Colonic mucosa (tissue), 4 donors: Measurements from ENCODE around the gene MEIKIN. TPM values are rescaled to one million over a fixed set of nuclear protein-coding genes. Genes with fewer than 3 reads are reported as not detected.

Experiments
- DNase-seq: peaks from one replicate; pipeline ENCODE4 v3.0.0-alpha.2; 2020
- H3K27ac ChIP-seq: fragments of 200-600 bp; one replicate; pipeline ENCODE4 v1.8.0; 2021
- H3K27me3 ChIP-seq: fragments of 200-600 bp; one replicate; pipeline ENCODE4 v1.8.0; 2021
- H3K36me3 ChIP-seq: fragments of 200-600 bp; one replicate; pipeline ENCODE4 v1.8.0; 2021
- H3K4me1 ChIP-seq: fragments of 200-600 bp; one replicate; pipeline ENCODE4 v1.8.0; 2021; ENCODE audit warnings: mild to moderate bottlenecking
- H3K4me3 ChIP-seq: fragments of 200-600 bp; one replicate; pipeline ENCODE4 v1.8.0; 2021
- H3K9ac ChIP-seq, 2 donors: one replicate each; pipeline ENCODE4 v1.7.0; 2013; ENCODE audit warnings: control low read depth in 2 of 2, low read depth in 2 of 2, low read length in 2 of 2
- H3K9me3 ChIP-seq: fragments of 200-600 bp; one replicate; pipeline ENCODE4 v1.8.0; 2021
- intact Hi-C: fragments of 100-400 bp; cut with DNase I; formaldehyde crosslinking; loops from one replicate; pipeline ENCODE4 v1.14.1; 2022
- total RNA-seq, 2 donors: library from RNA; stranded (reverse); fragmentation: NEBNext Ultra II Directional in 1 of 2; extraction: Animal tissue kit (Norgen Biotek cat#: 25700) in 1 of 2; gene quantifications; one replicate each; pipeline ENCODE4 v1.2.1, GENCODE V29; 2021
- TF ChIP-seq, protein P1 (sequence below): fragments of 200-600 bp; IDR thresholded peaks from one replicate; pipeline ENCODE4 v1.8.0; 2022; ENCODE audit warnings: antibody characterized with exemption, mild to moderate bottlenecking
- donor health status: healthy.
- donor health status: DM: no; HTN: no; CAD: no.
- donor health status: DM: no; HTN: no; CAD: no.

MEIKIN gene
- total RNA-seq, 2 donors from 2014 or later: not detected

DNA sequence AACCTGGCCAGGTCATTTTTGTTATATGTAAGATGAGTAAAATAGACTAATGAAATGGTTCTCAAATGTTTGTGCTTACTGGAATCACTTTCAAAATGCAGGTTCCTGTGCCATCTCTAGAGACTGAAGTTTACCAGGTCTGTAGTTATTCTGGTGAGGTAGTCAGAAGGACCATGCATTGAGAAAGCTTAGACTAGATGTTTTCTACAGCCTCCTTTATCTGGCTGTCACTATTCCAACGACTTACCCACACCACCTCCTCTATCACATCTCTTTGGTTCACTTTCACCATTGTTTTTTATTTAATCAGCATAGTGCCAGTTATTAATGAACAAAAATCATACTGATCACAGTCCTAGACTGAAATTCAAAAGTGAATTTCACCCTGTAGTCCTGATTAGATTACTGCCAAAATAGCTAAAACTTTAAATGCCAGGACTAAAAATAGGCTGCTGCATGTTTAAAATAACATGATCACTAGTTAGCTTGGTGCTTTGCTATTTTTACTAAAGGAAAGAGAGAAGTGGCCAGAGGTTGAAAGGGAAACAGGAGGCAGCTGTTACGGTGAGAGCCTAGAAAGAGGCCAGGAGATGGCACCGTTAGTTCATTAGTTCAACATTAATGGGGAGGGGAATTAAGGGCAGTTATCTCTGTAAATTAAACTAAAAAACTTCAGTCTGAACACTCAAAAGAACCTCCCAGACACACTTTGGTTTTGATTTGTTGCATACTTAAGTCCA, 134.8 kb downstream of the MEIKIN start:
- DNase-seq: no peak

DNA sequence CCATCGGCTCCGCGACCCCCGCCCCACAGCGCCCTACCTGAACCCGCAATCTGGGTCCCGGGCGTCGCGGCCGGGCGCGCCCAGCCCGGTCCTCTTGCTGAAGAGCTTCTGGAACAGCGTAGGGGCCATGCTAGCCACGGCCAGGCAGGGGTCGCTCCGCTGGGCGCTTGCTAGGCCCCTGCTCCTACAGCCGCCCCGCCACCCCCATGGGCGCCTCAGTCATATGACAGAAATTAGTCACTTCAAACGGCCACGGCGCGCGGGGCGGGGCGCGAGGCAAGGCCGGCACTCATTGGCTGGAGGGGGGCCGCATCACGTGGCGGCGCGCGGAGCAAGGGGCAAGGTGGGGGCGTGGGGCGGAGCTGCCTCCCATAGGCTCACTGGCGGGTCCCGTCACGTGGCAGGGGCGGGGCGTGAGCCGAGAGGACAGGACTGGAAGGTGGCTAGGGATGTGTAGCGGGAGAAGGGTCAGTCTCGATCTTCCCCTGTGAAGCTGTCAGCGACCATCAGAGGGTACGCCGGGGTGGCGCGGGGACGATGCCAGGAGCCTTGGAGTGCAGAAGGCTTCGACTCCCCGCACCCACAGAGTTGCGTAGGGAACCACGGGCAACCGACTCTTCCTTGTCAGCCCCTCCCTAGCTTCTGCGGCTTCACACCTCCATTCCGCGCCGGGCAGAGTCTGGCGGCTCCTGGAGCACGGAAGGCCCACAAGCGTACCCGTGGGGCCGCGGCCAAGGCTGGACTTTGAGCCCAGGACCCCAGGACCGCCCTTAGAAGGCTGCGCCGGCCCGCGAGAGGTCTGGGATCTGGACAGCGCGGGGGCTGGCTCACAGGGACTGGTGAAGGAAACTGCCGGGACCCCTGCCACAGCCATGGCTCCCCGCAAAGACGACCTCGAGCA, 148.4 kb downstream of the MEIKIN start, which contains the start of gene FNIP1:
Gene FNIP1 (minus strand): TSS at position 225 of the 901 bp plus-strand sequence. CDS start 96 bp downstream, at position 129.
- peak within 1 kb of the TSS; percentile 91 to 99 for H3K9ac ChIP-seq
- H3K36me3 ChIP-seq: no peaks in the 10 kb centered on the region
- no peaks in the 10 kb centered on the region for H3K27me3 ChIP-seq
- intact Hi-C loops: loop anchor here (5.0 kb wide), 1 partner anchor 160 kb away; the partner anchor contains the start of gene RAPGEF6
- DNase-seq: peak; percentile 100
- peak within 1 kb of the TSS; percentile 92 for H3K4me3 ChIP-seq
- H3K9me3 ChIP-seq: no peaks in the 10 kb centered on the region
- H3K27ac ChIP-seq: peak within 1 kb of the TSS; percentile 98
- TF ChIP-seq, protein P1, sequence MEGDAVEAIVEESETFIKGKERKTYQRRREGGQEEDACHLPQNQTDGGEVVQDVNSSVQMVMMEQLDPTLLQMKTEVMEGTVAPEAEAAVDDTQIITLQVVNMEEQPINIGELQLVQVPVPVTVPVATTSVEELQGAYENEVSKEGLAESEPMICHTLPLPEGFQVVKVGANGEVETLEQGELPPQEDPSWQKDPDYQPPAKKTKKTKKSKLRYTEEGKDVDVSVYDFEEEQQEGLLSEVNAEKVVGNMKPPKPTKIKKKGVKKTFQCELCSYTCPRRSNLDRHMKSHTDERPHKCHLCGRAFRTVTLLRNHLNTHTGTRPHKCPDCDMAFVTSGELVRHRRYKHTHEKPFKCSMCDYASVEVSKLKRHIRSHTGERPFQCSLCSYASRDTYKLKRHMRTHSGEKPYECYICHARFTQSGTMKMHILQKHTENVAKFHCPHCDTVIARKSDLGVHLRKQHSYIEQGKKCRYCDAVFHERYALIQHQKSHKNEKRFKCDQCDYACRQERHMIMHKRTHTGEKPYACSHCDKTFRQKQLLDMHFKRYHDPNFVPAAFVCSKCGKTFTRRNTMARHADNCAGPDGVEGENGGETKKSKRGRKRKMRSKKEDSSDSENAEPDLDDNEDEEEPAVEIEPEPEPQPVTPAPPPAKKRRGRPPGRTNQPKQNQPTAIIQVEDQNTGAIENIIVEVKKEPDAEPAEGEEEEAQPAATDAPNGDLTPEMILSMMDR: no peak
- no peaks in the 10 kb centered on the region for H3K4me1 ChIP-seq

More for the DNA sequence above, 134.8 kb downstream of the MEIKIN start:
- Histone ChIP-seq H3K4me3 (no peak overlapping the region), H3K36me3 (no peaks in the 10 kb centered on the region), H3K27ac (no peak overlapping the region), H3K9me3 (no peaks in the 10 kb centered on the region), H3K9ac (no peak overlapping the region), H3K4me1 (no peaks in the 10 kb centered on the region), H3K27me3 (no peaks in the 10 kb centered on the region)
- TF ChIP-seq, protein P1: no peak
- intact Hi-C loops: loop anchor here (5.0 kb wide), 1 partner anchor 252 kb away; the partner anchor contains the start of gene IL3

DNA sequence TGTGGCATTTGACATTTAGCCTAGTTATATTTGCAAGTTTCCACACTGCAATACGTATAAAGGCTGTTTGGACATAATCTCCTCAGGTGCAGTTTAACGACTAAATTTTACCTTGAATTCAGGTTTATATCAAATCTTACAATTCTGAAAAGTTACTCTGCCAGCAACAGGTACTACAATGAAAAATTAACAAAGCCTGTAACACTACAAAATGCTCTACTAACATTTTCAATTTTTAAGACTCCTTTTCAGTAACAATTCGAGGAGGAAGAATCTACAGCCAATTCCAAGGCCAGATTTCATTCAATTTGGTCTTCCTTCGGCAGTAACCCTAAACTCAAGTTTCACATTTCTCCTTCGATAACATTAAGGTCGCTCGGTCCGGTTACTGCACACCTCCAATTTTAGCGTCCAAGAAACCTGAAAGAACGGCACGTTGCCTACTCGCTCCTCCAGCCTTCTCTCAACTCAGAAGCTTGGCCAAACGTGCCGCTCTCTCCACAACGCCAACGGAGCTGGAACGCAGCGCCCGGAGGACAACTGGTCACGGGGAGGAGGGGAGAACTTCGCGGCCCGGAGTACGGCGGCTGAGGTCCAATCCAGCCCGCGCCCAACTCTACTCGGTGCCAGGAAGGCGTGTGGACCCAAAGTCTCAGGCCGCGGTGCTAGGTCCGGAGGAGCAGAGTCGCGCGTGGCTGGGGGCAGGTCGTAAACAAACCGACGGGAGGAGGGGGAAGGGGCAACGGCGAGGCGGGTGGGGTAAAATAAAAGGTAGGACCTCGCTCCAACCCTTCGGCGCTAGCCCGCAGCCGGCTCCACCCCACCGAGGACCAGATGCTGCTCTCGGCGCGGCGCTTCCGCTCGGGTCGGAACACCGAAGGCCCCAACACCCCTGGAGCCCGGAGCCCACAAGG, 149.3 kb downstream of the MEIKIN start:
- Histone ChIP-seq H3K4me1 (no peaks in the 10 kb centered on the region), H3K27ac (peak overlapping the region; percentile 98), H3K27me3 (no peaks in the 10 kb centered on the region), H3K9me3 (no peaks in the 10 kb centered on the region), H3K9ac (peak overlapping the region; percentile 89 to 99), H3K4me3 (peak overlapping the region; percentile 92), H3K36me3 (no peaks in the 10 kb centered on the region)
- peak; percentile 72 for DNase-seq
- TF ChIP-seq, protein P1: no peak
- intact Hi-C loops: loop anchor here (5.0 kb wide), 1 partner anchor 159 kb away; the partner anchor contains the start of gene RAPGEF6

DNA sequence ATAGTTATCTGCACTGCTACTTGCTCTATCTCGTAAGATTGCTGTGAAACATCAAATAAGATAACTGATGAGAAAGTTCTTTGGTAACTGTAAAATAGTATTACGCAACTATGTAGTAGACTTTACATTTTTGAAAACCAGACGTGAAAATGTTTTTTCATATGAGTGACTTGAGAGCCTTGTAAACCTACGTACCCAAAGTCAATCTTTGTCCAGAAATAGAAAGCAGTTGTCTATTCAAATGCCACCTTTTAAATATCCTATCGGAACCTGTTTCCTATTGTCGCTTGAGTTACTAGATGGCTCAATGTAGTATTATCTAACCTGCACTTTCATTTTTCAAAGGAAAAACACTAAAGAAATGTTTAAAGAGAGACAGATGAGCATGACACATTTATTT, 150.2 kb downstream of the MEIKIN start:
- intact Hi-C loops: loop anchor here (5.0 kb wide), 1 partner anchor 158 kb away; the partner anchor contains the start of gene RAPGEF6
- H3K4me3 ChIP-seq: peak overlapping the region; percentile 92
- H3K4me1 ChIP-seq: no peaks in the 10 kb centered on the region
- no peaks in the 10 kb centered on the region for H3K36me3 ChIP-seq
- no peak overlapping the region for H3K27ac ChIP-seq
- DNase-seq: no peak
- no peaks in the 10 kb centered on the region for H3K27me3 ChIP-seq
- TF ChIP-seq, protein P1: no peak
- no peak overlapping the region for H3K9ac ChIP-seq
- H3K9me3 ChIP-seq: no peaks in the 10 kb centered on the region
